Caco-2 (cell line): ENCODE data around the gene YY1AP1. TPM values are rescaled to one million over a fixed set of nuclear protein-coding genes. Genes with fewer than 3 reads are reported as not detected.
"Not testable (repeated sequence)": the region's sequence is repeated elsewhere in the genome, so short reads cannot be mapped to it uniquely, and the experiment has no call there.

Experiments used
- BruUV-seq: library from RNA; stranded (reverse); fragments of 400-500 nt; replicated peaks from 2 replicates; lab custom pipeline; 2021; lab: Mats Ljungman, UMichigan
- CTCF ChIA-PET: fragments of 300-600 bp; sonication (Branson Sonifier 250); formaldehyde crosslinking; loops from one replicate; lab custom pipeline; 2022; ENCODE audit warnings: antibody characterized with exemption; lab: Charles Lee
- POLR2A ChIA-PET: fragments of 300-600 bp; sonication (Branson Sonifier 250); formaldehyde crosslinking; loops from one replicate; lab custom pipeline; 2022; ENCODE audit warnings: antibody characterized with exemption; lab: Charles Lee
- DNase-seq, 2 experiments: peaks; one replicate each; pipeline versions ENCODE4 v3.0.0 to v3.0.0-alpha.2; 2020 to 2022
- H3K27me3 ChIP-seq: replicated peaks from 2 replicates; pipeline ENCODE4 v1.6.0; 2011; ENCODE audit warnings: low read length; ENCODE audit not compliant: control insufficient read depth, insufficient read depth
- H3K36me3 ChIP-seq: 2 replicates; pipeline ENCODE4 v1.5.1; 2011; ENCODE audit warnings: low read length; ENCODE audit not compliant: control insufficient read depth, insufficient read depth
- H3K4me1 ChIP-seq: fragments of 250-450 bp; sonication (Bioruptor Pico); 2 replicates; pipeline ENCODE4 v1.5.1; 2020; ENCODE audit warnings: mild to moderate bottlenecking
- H3K4me3 ChIP-seq: 2 replicates; pipeline ENCODE4 v1.5.1; 2011; ENCODE audit warnings: low read depth, mild to moderate bottlenecking, control low read depth, low read length
- H3K9me3 ChIP-seq: fragments of 250-450 bp; sonication (Bioruptor Pico); 2 replicates; pipeline ENCODE4 v1.5.1; 2020; ENCODE audit warnings: mild to moderate bottlenecking, moderate library complexity
- H3K27ac Mint-ChIP-seq: one replicate; pipeline ENCODE4 v1.8.0; 2022; ENCODE audit warnings: mixed read lengths; ENCODE audit not compliant: unreplicated experiment
- H3K27me3 Mint-ChIP-seq: one replicate; pipeline ENCODE4 v1.8.0; 2022; ENCODE audit warnings: mixed read lengths; ENCODE audit not compliant: insufficient read depth, unreplicated experiment
- H3K36me3 Mint-ChIP-seq: one replicate; pipeline ENCODE4 v1.8.0; 2022; ENCODE audit warnings: mild to moderate bottlenecking, mixed read lengths; ENCODE audit not compliant: insufficient read depth, unreplicated experiment
- H3K4me1 Mint-ChIP-seq: one replicate; pipeline ENCODE4 v1.8.0; 2022; ENCODE audit warnings: low read depth, mixed read lengths; ENCODE audit not compliant: unreplicated experiment
- H3K4me3 Mint-ChIP-seq: one replicate; pipeline ENCODE4 v1.8.0; 2022; ENCODE audit warnings: mild to moderate bottlenecking, moderate library complexity, mixed read lengths; ENCODE audit not compliant: unreplicated experiment
- H3K9me3 Mint-ChIP-seq: one replicate; pipeline ENCODE4 v1.8.0; 2022; ENCODE audit warnings: mixed read lengths; ENCODE audit not compliant: unreplicated experiment
- CTCF ChIP-seq, 2 experiments: fragments of 200-600 bp in 1 of 2; IDR thresholded peaks; 1 replicate in 1 of 2; 2 replicates in 1 of 2; pipeline versions ENCODE4 v1.5.1 to v1.8.0; 2011 to 2022; ENCODE audit warnings: antibody characterized with exemption in 1 of 2, control low read depth in 1 of 2, inconsistent platforms in 1 of 2, low read depth in 1 of 2, low read length in 1 of 2, mild to moderate bottlenecking in 1 of 2, moderate library complexity in 1 of 2; ENCODE audit not compliant: insufficient read depth in 1 of 2, severe bottlenecking in 1 of 2, unreplicated experiment in 1 of 2
- intact Hi-C: fragments of 100-400 bp; cut with micrococcal nuclease; formaldehyde crosslinking; loops from one replicate; pipeline ENCODE4 v1.10.0; 2022; ENCODE audit not compliant: unreplicated experiment
- total RNA-seq: library from RNA; stranded (reverse); gene quantifications from 2 replicates; pipeline ENCODE4 v1.2.3, GENCODE V29; 2022

Gene YY1AP1
- total RNA-seq, 1 experiment from 2014 or later = 63.0 TPM

GRCh38 chr1:155673003-155673402, 15.6 kb downstream of the YY1AP1 start:
- Histone ChIP-seq H3K9me3 (no peaks in the 10 kb centered on the region), H3K27me3 (no peaks in the 10 kb centered on the region), H3K36me3 (peaks cover 2% of the 10 kb centered on the region; the same call in 1 of the 2 replicates), H3K4me3 (no peak overlapping the region), H3K4me1 (no peaks in the 10 kb centered on the region)
- Mint-ChIP-seq H3K36me3 (peaks cover 89% of the 10 kb centered on the region), H3K27ac (no peak overlapping the region), H3K27me3 (no peaks in the 10 kb centered on the region), H3K9me3 (no peaks in the 10 kb centered on the region), H3K4me1 (no peaks in the 10 kb centered on the region), H3K4me3 (no peak overlapping the region)
- POLR2A ChIA-PET = no interaction called here
- CTCF ChIA-PET = interaction anchor here (0.6 kb wide), 1 partner anchor 44 kb away, joined by 3 read pairs; no protein-coding TSS in a partner anchor
- BruUV-seq = no TSS peak
- intact Hi-C loops = no loop called here
- no peak for TF ChIP-seq CTCF (IDR thresholded peaks at IDR 0.05; ENCODE audit: insufficient read depth in 1 of 2, low read depth in 1 of 2, low read length in 1 of 2, severe bottlenecking in 1 of 2, unreplicated experiment in 1 of 2)
- DNase-seq = no peak

GRCh38 chr1:155671750-155672149, 16.8 kb downstream of the YY1AP1 start:
- Histone ChIP-seq H3K27me3 (no peaks in the 10 kb centered on the region), H3K9me3 (no peaks in the 10 kb centered on the region), H3K4me1 (no peaks in the 10 kb centered on the region), H3K4me3 (no peak overlapping the region), H3K36me3 (peaks cover 3% of the 10 kb centered on the region)
- POLR2A ChIA-PET = interaction anchor here (0.6 kb wide), 1 partner anchor 230 kb away, joined by 10 read pairs; no protein-coding TSS in a partner anchor
- intact Hi-C loops = no loop called here
- Mint-ChIP-seq H3K4me3 (no peak overlapping the region), H3K27me3 (no peaks in the 10 kb centered on the region), H3K36me3 (peaks cover 89% of the 10 kb centered on the region), H3K9me3 (no peaks in the 10 kb centered on the region), H3K4me1 (no peaks in the 10 kb centered on the region), H3K27ac (no peak overlapping the region)
- no TSS peak for BruUV-seq
- no peak for TF ChIP-seq CTCF (IDR thresholded peaks at IDR 0.05; ENCODE audit: insufficient read depth in 1 of 2, low read depth in 1 of 2, low read length in 1 of 2, severe bottlenecking in 1 of 2, unreplicated experiment in 1 of 2)
- no peak for DNase-seq
- CTCF ChIA-PET = no interaction called here

GRCh38 chr1:155669233-155670162, 19.1 kb downstream of the YY1AP1 start:
- Histone ChIP-seq H3K9me3 (no peaks in the 10 kb centered on the region), H3K4me1 (no peaks in the 10 kb centered on the region), H3K4me3 (no peak overlapping the region), H3K27me3 (no peaks in the 10 kb centered on the region), H3K36me3 (peaks cover 4% of the 10 kb centered on the region)
- intact Hi-C loops = no loop called here
- Mint-ChIP-seq H3K4me1 (no peaks in the 10 kb centered on the region), H3K36me3 (peaks cover 89% of the 10 kb centered on the region), H3K9me3 (no peaks in the 10 kb centered on the region), H3K4me3 (no peak overlapping the region), H3K27me3 (no peaks in the 10 kb centered on the region), H3K27ac (no peak overlapping the region)
- no peak for TF ChIP-seq CTCF (IDR thresholded peaks at IDR 0.05; ENCODE audit: insufficient read depth in 1 of 2, low read depth in 1 of 2, low read length in 1 of 2, severe bottlenecking in 1 of 2, unreplicated experiment in 1 of 2)
- ChIA-PET POLR2A (no interaction called here), CTCF (no interaction called here)
- BruUV-seq = no TSS peak
- no peak for DNase-seq

GRCh38 chr1:155661239-155661638, 27.3 kb downstream of the YY1AP1 start:
- H3K4me1 Mint-ChIP-seq, H3K27ac Mint-ChIP-seq, H3K36me3 ChIP-seq, DNase-seq, H3K9me3 Mint-ChIP-seq, H3K4me3 ChIP-seq, H3K4me3 Mint-ChIP-seq, H3K4me1 ChIP-seq, H3K27me3 ChIP-seq, POLR2A ChIA-PET, intact Hi-C loops, H3K27me3 Mint-ChIP-seq, CTCF ChIA-PET, BruUV-seq, H3K9me3 ChIP-seq: not testable (repeated sequence)
- H3K36me3 Mint-ChIP-seq = peaks cover 93% of the 10 kb centered on the region
